Right lobe of liver (tissue), 6 donors: ENCODE measurements around the gene ZEB1. TPM values are rescaled to one million over a fixed set of nuclear protein-coding genes. Genes with fewer than 3 reads are reported as not detected.

ENCODE experiments used
- ATAC-seq, 4 donors: fragments of 200-7000 bp; cut with Tn5 transposase; one replicate each; pipeline ENCODE4 v1.9.1; 2020; ENCODE audit warnings: mild to moderate bottlenecking in 4 of 4, moderate library complexity in 4 of 4
- DNase-seq, 3 donors: peaks; one replicate each; pipeline ENCODE4 v3.0.0-alpha.2; 2020
- H3K27ac ChIP-seq, 3 donors: fragments of 200-600 bp; one replicate each; pipeline ENCODE4 v1.8.0; 2022
- H3K27me3 ChIP-seq, 2 donors: fragments of 200-600 bp; one replicate each; pipeline ENCODE4 v1.8.0; 2022
- H3K36me3 ChIP-seq, 4 donors: fragments of 200-600 bp; sonication (generic) in 1 of 4; one replicate each; pipeline versions ENCODE4 v1.5.1 to v1.8.0; 2017 to 2022; ENCODE audit warnings: control low read depth in 1 of 4
- H3K4me1 ChIP-seq, 4 donors: fragments of 200-600 bp; sonication (generic) in 1 of 4; one replicate each; pipeline versions ENCODE4 v1.5.1 to v1.8.0; 2017 to 2022; ENCODE audit warnings: control low read depth in 1 of 4
- H3K4me3 ChIP-seq, 3 donors: fragments of 200-600 bp; one replicate each; pipeline ENCODE4 v1.8.0; 2022
- H3K9me3 ChIP-seq, 4 donors: fragments of 200-600 bp; sonication (generic) in 1 of 4; one replicate each; pipeline versions ENCODE4 v1.5.1 to v1.8.0; 2017 to 2022; ENCODE audit warnings: control low read depth in 1 of 4
- POLR2A ChIP-seq: fragments of 450-650 bp; IDR thresholded peaks from one replicate; pipeline ENCODE4 v1.6.1; 2017; ENCODE audit warnings: antibody characterized with exemption, mild to moderate bottlenecking
- WGBS: methylation state at CpG from one replicate; pipeline ENCODE4 v1.1.6; 2018; ENCODE audit warnings: low coverage, low lambda C conversion rate; ENCODE audit not compliant: insufficient coverage; ENCODE audit errors: missing lambda C conversion rate; 5-methylcytosine and 5-hydroxymethylcytosine counted together
- intact Hi-C, 2 donors: fragments of 100-400 bp; cut with DNase I; formaldehyde crosslinking; loops; one replicate each; pipeline versions ENCODE4 v1.11.2 to v1.14.1; 2022
- small RNA-seq, 2 experiments: library from RNA; depleted of rRNA; stranded (forward); fragments of <200 nt; gene quantifications; one replicate each; pipeline ENCODE3, GENCODE V24; 2016
- total RNA-seq, 6 experiments: library from RNA; depleted of rRNA in 2 of 6; stranded (reverse); fragments of >200 nt in 2 of 6; fragmentation: NEBNext Ultra II Directional in 3 of 6; extraction: Animal tissue kit (Norgen Biotek cat#: 25700) in 3 of 6; gene quantifications; one replicate each; pipeline versions ENCODE4 v1.1.0 to v1.2.4, GENCODE V29; 2016 to 2023
- TF ChIP-seq, protein P1 (sequence below), 4 donors: fragments of 200-600 bp in 3 of 4; fragments of 450-650 bp in 1 of 4; IDR thresholded peaks; one replicate each; pipeline versions ENCODE4 v1.5.1 to v1.8.0; 2016 to 2022; ENCODE audit warnings: antibody characterized with exemption in 4 of 4, mild to moderate bottlenecking in 2 of 4
- donor health status: DM: no; HTN: yes; CAD: no.
- donor health status: DM: no; HTN: no; CAD: no.
- donor health status: DM: no; HTN: no; CAD: no.
- donor health status: DM: no; HTN: yes; CAD: no.
- donor health status: DM: no; HTN: yes; CAD: no.

ZEB1 gene
- total RNA-seq, 6 experiments from 2014 or later, result 10.0 to 17.6 (median 13.6) TPM

DNA sequence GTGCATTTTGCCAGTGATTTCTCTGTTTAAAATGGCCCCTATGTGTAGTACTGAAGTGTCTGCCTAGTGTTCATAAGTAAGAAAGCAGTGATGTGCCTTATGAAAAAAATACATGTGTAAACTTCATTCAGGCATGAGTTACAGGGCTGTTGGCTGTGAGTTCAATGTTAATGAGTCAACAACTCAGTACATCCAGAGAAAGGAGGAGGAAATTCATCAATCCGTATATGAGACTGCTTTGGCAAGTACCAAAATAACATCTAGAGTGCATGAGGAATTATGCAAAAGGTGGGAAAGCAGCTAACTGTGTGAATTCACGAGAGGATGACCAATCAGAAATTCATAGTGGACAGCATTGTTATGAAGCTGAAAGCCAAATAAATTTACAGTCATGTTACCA is 255.6 kb downstream of the ZEB1 start:
- 38% methylated on average over 2 of the region's 2 CpGs for WGBS
- Histone ChIP-seq H3K9me3 (no peaks in the 10 kb centered on the region), H3K4me3 (no peak overlapping the region), H3K4me1 (no peaks in the 10 kb centered on the region), H3K27me3 (no peaks in the 10 kb centered on the region), H3K36me3 (no peaks in the 10 kb centered on the region), H3K27ac (no peak overlapping the region)
- intact Hi-C loops, result no loop called here
- no peak for ATAC-seq
- TF ChIP-seq, protein P1, sequence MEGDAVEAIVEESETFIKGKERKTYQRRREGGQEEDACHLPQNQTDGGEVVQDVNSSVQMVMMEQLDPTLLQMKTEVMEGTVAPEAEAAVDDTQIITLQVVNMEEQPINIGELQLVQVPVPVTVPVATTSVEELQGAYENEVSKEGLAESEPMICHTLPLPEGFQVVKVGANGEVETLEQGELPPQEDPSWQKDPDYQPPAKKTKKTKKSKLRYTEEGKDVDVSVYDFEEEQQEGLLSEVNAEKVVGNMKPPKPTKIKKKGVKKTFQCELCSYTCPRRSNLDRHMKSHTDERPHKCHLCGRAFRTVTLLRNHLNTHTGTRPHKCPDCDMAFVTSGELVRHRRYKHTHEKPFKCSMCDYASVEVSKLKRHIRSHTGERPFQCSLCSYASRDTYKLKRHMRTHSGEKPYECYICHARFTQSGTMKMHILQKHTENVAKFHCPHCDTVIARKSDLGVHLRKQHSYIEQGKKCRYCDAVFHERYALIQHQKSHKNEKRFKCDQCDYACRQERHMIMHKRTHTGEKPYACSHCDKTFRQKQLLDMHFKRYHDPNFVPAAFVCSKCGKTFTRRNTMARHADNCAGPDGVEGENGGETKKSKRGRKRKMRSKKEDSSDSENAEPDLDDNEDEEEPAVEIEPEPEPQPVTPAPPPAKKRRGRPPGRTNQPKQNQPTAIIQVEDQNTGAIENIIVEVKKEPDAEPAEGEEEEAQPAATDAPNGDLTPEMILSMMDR (IDR thresholded peaks at IDR 0.05), result no peak
- TF ChIP-seq POLR2A, result no peak
- DNase-seq, result no peak

DNA sequence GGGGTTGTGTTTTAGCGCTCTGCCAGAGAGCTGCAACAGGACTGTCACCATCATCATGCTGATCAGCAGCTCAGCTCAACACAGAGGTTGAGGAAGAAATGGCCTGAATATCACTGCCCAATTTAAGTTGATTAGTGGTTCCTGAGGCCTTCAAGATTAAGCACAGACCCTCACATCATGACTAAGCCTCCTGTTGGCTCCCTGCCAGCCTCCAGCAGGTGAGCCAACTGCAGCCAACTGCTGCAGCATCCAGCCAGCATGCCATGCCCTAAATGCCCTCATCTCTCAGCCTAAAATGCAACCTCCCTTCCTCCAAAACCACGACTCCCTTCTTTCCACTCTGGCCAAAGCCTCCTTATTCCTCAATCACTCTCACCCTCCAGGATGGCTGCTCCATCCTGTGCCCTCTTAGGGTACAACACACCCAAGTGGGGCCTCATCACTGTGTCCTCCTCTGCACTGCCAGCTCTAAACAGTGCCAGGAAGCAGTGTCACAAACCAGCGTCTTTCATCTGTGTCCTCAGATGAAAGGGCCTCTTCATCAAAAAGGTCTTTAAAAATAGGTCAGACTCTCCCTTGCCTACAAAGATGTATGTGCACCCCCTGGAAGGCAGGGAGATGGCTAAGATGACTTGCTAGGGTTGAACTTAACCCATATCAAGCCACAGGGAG is 259.3 kb downstream of the ZEB1 start:
- no peaks in the 10 kb centered on the region for H3K9me3 ChIP-seq
- no peaks in the 10 kb centered on the region for H3K4me1 ChIP-seq
- no peak for TF ChIP-seq POLR2A
- TF ChIP-seq, protein P1 (IDR thresholded peaks at IDR 0.05), result no peak
- intact Hi-C loops, result no loop called here
- H3K27me3 ChIP-seq, result no peaks in the 10 kb centered on the region
- WGBS, result 67% methylated on average over 2 of the region's 3 CpGs
- no peak for ATAC-seq
- no peak for DNase-seq
- no peak overlapping the region for H3K27ac ChIP-seq
- no peak overlapping the region for H3K4me3 ChIP-seq
- no peaks in the 10 kb centered on the region for H3K36me3 ChIP-seq

GRCh38 chr10:31578951-31579350 is 259.9 kb downstream of the ZEB1 start:
- Histone ChIP-seq H3K4me1 (no peaks in the 10 kb centered on the region), H3K4me3 (no peak overlapping the region), H3K9me3 (no peaks in the 10 kb centered on the region), H3K27ac (no peak overlapping the region), H3K36me3 (no peaks in the 10 kb centered on the region), H3K27me3 (no peaks in the 10 kb centered on the region)
- DNase-seq (no peak), ATAC-seq (no peak)
- 83% methylated on average over 2 of the region's 4 CpGs for WGBS
- TF ChIP-seq, protein P1 (IDR thresholded peaks at IDR 0.05), result no peak
- no peak for TF ChIP-seq POLR2A
- intact Hi-C loops, result no loop called here

Small RNA genes within 50 kb of the gene (small RNA-seq; reads per million reads assigned to genes)
- 0 reads per million in 2 experiments for gene SPTLC1P1
